GM23248 (cell line): Measurements from ENCODE around the gene NPY1R. TPM values are rescaled to one million over a fixed set of nuclear protein-coding genes. Genes with fewer than 3 reads are reported as not detected.
A peak's percentile ranks its signal among the peaks of the same experiment; 100 is the strongest.

Source experiments
- DNase-seq: peaks from one replicate; pipeline ENCODE4 v3.0.0-alpha.2; 2015
- H2AFZ ChIP-seq: fragments of 200-600 bp; sonication (generic); 2 replicates; pipeline ENCODE4 v1.6.1; 2016; ENCODE audit warnings: antibody characterized with exemption
- H3F3A ChIP-seq: fragments of 200-600 bp; sonication (generic); 2 replicates; pipeline ENCODE4 v1.6.1; 2016; ENCODE audit warnings: mild to moderate bottlenecking, antibody characterized with exemption, mixed run types; ENCODE audit not compliant: insufficient read depth
- H3K27ac ChIP-seq: fragments of 200-600 bp; sonication (generic); 2 replicates; pipeline ENCODE4 v1.5.1; 2016; ENCODE audit warnings: mild to moderate bottlenecking
- H3K27me3 ChIP-seq: fragments of 200-600 bp; sonication (generic); replicated peaks from 2 replicates; pipeline ENCODE4 v1.6.1; 2016; ENCODE audit warnings: mild to moderate bottlenecking; ENCODE audit not compliant: insufficient read depth
- H3K36me3 ChIP-seq: fragments of 200-600 bp; sonication (generic); 2 replicates; pipeline ENCODE4 v1.6.1; 2016; ENCODE audit warnings: low read depth, mild to moderate bottlenecking
- H3K4me1 ChIP-seq: fragments of 200-600 bp; sonication (generic); 2 replicates; pipeline ENCODE4 v1.6.1; 2016; ENCODE audit warnings: mild to moderate bottlenecking; ENCODE audit not compliant: insufficient read depth
- H3K4me2 ChIP-seq: fragments of 200-600 bp; sonication (generic); one replicate; pipeline ENCODE4 v1.6.1; 2016; ENCODE audit warnings: mild to moderate bottlenecking; ENCODE audit not compliant: unreplicated experiment
- H3K4me3 ChIP-seq: fragments of 200-600 bp; sonication (generic); 2 replicates; pipeline ENCODE4 v1.5.1; 2016; ENCODE audit warnings: mild to moderate bottlenecking
- H3K79me2 ChIP-seq: fragments of 200-600 bp; sonication (generic); 2 replicates; pipeline ENCODE4 v1.6.1; 2016; ENCODE audit warnings: mild to moderate bottlenecking; ENCODE audit not compliant: insufficient read depth
- H3K9ac ChIP-seq: fragments of 200-600 bp; sonication (generic); 2 replicates; pipeline ENCODE4 v1.6.1; 2016; ENCODE audit warnings: mild to moderate bottlenecking
- H3K9me2 ChIP-seq: fragments of 200-600 bp; sonication (generic); 2 replicates; pipeline ENCODE4 v1.6.1; 2016; ENCODE audit warnings: mixed run types, mild to moderate bottlenecking, moderate library complexity; ENCODE audit not compliant: insufficient read depth
- H3K9me3 ChIP-seq: fragments of 200-600 bp; sonication (generic); one replicate; pipeline ENCODE4 v1.6.1; 2017; ENCODE audit warnings: low read depth
- H4K20me1 ChIP-seq: fragments of 200-600 bp; sonication (generic); 2 replicates; pipeline ENCODE4 v1.6.0; 2016; ENCODE audit not compliant: insufficient read depth
- EZH2 ChIP-seq: fragments of 200-600 bp; sonication (generic); IDR thresholded peaks from 2 replicates; pipeline ENCODE4 v1.6.1; 2018; ENCODE audit warnings: antibody characterized with exemption, mild to moderate bottlenecking; ENCODE audit not compliant: insufficient read depth, poor library complexity, severe bottlenecking
- EZH2phosphoT487 ChIP-seq: fragments of 200-600 bp; sonication (generic); IDR thresholded peaks from 2 replicates; pipeline ENCODE4 v1.6.1; 2018; ENCODE audit warnings: antibody characterized with exemption, moderate library complexity, mild to moderate bottlenecking, low read depth; ENCODE audit not compliant: insufficient read depth
- WGBS, 2 experiments: methylation state at CpG; one replicate each; pipeline ENCODE4 v1.1.6; 2015 to 2017; ENCODE audit warnings: low lambda C conversion rate in 2 of 2, low coverage in 1 of 2; ENCODE audit errors: missing lambda C conversion rate in 2 of 2; 5-methylcytosine and 5-hydroxymethylcytosine counted together
- in situ Hi-C: fragments of 300-500 bp; cut with MboI; formaldehyde crosslinking; loops from 2 replicates; pipeline ENCODE4 v1.15.0; 2020
- polyA plus RNA-seq: library from polyadenylated mRNA; unstranded; fragments of >200 nt; fragmentation: Nextera tagmentation; extraction: Ambion mirVana; gene quantifications from 2 replicates; pipeline ENCODE4 v1.2.1, GENCODE V29; 2016
- total RNA-seq: library from RNA; depleted of rRNA; stranded (reverse); fragments of >200 nt; shearing (Covaris generic); gene quantifications from 2 replicates; pipeline ENCODE4 v1.2.3, GENCODE V29; 2014

Gene NPY1R
- total and polyA plus RNA-seq, 2 experiments from 2014 or later: not detected

- Histone ChIP-seq H3K9me3 (no peaks in the 10 kb centered on the region), H3K79me2 (no peaks in the 10 kb centered on the region), H3K27me3 (peaks cover 38% of the 10 kb centered on the region), H4K20me1 (no peaks in the 10 kb centered on the region), H3K4me1 (no peaks in the 10 kb centered on the region), H3K4me3 (no peak overlapping the region), H3K27ac (no peak overlapping the region), H3K9ac (no peak overlapping the region), H3K9me2 (no peaks in the 10 kb centered on the region), H3K4me2 (peak overlapping the region; percentile 88), H3F3A (no peaks in the 10 kb centered on the region), H3K36me3 (no peaks in the 10 kb centered on the region), H2AFZ (peak overlapping the region; percentile 94; the same call in 1 of the 2 replicates)
- 18 to 22% methylated on average over 16 of the region's 16 CpGs for WGBS, 2 experiments
- TF ChIP-seq EZH2: no peak
- no peak for TF ChIP-seq EZH2phosphoT487
- no peak for DNase-seq
- in situ Hi-C loops: no loop called here
These were observed 1.3 kb downstream of the NPY1R start for GRCh38 chr4:163330916-163331628.

GRCh38 chr4:163317110-163317509 is 15.3 kb downstream of the NPY1R start:
- Histone ChIP-seq H3K27me3 (no peaks in the 10 kb centered on the region), H3K79me2 (no peaks in the 10 kb centered on the region), H3K9me2 (no peaks in the 10 kb centered on the region), H3K27ac (no peak overlapping the region), H3F3A (no peaks in the 10 kb centered on the region), H3K4me1 (no peaks in the 10 kb centered on the region), H3K4me3 (no peak overlapping the region), H4K20me1 (no peaks in the 10 kb centered on the region), H3K9ac (no peak overlapping the region), H2AFZ (no peak overlapping the region), H3K9me3 (no peaks in the 10 kb centered on the region), H3K36me3 (no peaks in the 10 kb centered on the region), H3K4me2 (no peak overlapping the region)
- no peak for TF ChIP-seq EZH2
- no peak for TF ChIP-seq EZH2phosphoT487
- in situ Hi-C loops: no loop called here
- no peak for DNase-seq
- 0% methylated on average over 1 of the region's 1 CpG for whole genome bisulfite sequencing, 2 experiments

DNA sequence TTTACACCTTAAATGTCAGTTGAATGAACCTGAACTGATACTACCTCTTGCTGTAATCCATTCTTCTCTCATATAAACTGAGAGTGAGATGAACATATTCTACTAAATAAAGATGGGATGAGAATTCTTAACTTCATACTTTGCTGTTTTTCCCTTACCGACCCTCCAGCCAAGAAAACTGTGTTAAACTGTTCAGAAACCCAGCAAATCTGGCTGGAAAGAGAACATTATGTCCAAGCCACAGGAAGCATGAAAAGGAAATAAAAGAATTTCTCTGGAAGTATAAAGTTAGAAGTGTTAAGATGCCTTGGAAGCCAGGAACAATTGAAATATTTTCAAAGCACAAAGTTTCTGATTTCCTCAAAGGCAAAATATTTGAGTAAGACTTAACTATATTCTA is 22.9 kb downstream of the NPY1R start:
- no peak for DNase-seq
- H4K20me1 ChIP-seq: no peaks in the 10 kb centered on the region
- no peaks in the 10 kb centered on the region for H3K4me1 ChIP-seq
- H3K27ac ChIP-seq: no peak overlapping the region
- H3K79me2 ChIP-seq: no peaks in the 10 kb centered on the region
- in situ Hi-C loops: no loop called here
- H3K27me3 ChIP-seq: no peaks in the 10 kb centered on the region
- H3K4me3 ChIP-seq: no peak overlapping the region
- H3K9me2 ChIP-seq: no peaks in the 10 kb centered on the region
- no peaks in the 10 kb centered on the region for H3K36me3 ChIP-seq
- no peak overlapping the region for H3K9ac ChIP-seq
- no peaks in the 10 kb centered on the region for H3F3A ChIP-seq
- TF ChIP-seq EZH2 (no peak), EZH2phosphoT487 (no peak)
- no peaks in the 10 kb centered on the region for H3K9me3 ChIP-seq
- H3K4me2 ChIP-seq: no peak overlapping the region
- H2AFZ ChIP-seq: no peak overlapping the region
- 0% methylated on average over 1 of the region's 1 CpG for WGBS, 2 experiments

DNA sequence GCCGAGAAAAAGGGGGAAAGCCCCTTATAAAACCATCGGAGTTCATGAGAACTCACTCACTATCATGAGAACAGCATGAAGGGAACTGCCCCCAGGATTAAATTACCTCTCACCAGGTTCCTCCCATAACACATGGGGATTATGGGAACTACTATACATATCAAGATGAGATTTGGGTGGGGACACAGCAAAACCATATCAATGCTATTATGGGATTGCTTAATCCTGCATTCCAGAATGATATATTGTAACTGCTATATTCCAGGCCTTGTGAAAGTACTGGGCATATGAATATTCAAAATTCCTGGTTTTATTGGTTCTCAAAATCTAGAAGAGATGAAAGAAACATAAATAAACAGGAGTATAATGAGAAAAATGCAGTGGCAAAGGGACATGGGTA is 29.3 kb downstream of the NPY1R start:
- TF ChIP-seq EZH2phosphoT487 (no peak), EZH2 (no peak)
- Histone ChIP-seq H3K79me2 (no peaks in the 10 kb centered on the region), H3K36me3 (no peaks in the 10 kb centered on the region), H2AFZ (no peak overlapping the region), H3K4me2 (no peak overlapping the region), H3F3A (no peaks in the 10 kb centered on the region), H3K27me3 (no peaks in the 10 kb centered on the region), H3K4me3 (no peak overlapping the region), H3K9me2 (no peaks in the 10 kb centered on the region), H3K9me3 (no peaks in the 10 kb centered on the region), H3K4me1 (no peaks in the 10 kb centered on the region), H4K20me1 (no peaks in the 10 kb centered on the region), H3K9ac (no peak overlapping the region), H3K27ac (no peak overlapping the region)
- 41 to 53% methylated on average over 2 of the region's 2 CpGs for WGBS, 2 experiments
- in situ Hi-C loops: no loop called here
- DNase-seq: no peak

GRCh38 chr4:163300445-163300844 is 32.0 kb downstream of the NPY1R start:
- TF ChIP-seq EZH2 (no peak), EZH2phosphoT487 (no peak)
- Histone ChIP-seq H3K4me2 (no peak overlapping the region), H2AFZ (no peak overlapping the region), H4K20me1 (no peaks in the 10 kb centered on the region), H3K4me3 (no peak overlapping the region), H3K36me3 (no peaks in the 10 kb centered on the region), H3K27me3 (no peaks in the 10 kb centered on the region), H3K79me2 (no peaks in the 10 kb centered on the region), H3K9me3 (no peaks in the 10 kb centered on the region), H3F3A (no peaks in the 10 kb centered on the region), H3K9me2 (no peaks in the 10 kb centered on the region), H3K9ac (no peak overlapping the region), H3K4me1 (no peaks in the 10 kb centered on the region), H3K27ac (no peak overlapping the region)
- in situ Hi-C loops: no loop called here
- DNase-seq: no peak
- 4 to 7% methylated on average over 3 of the region's 3 CpGs for WGBS, 2 experiments
